Measurements from ENCODE around the gene TP53I3. TPM values are rescaled to one million over a fixed set of nuclear protein-coding genes. Genes with fewer than 3 reads are reported as not detected.
"Not testable (repeated sequence)": the region's sequence is repeated elsewhere in the genome, so short reads cannot be mapped to it uniquely, and the experiment has no call there.

The TP53I3 gene
- total RNA-seq, 6 experiments from 2014 or later, result 5.2 to 20.4 (median 9.6) TPM

DNA sequence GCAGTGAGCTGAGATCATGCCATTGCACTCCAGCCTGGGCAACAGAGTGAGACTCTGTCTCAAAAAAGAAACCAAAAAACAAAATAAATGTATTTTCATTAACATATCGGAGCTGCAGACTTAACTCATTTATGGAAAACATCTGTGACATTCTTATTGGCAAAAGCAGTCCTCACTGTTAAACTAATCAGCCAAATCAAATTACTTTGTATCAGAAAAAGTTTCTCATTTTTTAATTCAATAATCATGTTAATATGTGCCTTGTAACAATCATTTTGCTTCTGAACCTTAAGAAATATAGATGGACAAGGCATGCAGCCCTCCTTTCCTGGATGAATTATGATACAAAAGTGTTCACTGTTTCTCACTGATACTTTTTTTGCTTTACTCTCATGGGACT lies 18.0 kb upstream of the TP53I3 start:
- no peaks in the 10 kb centered on the region for H3K27me3 ChIP-seq
- intact Hi-C loops (cut with DNase I), result no loop called here
- no peaks in the 10 kb centered on the region for H3K4me1 ChIP-seq
- no peak for DNase-seq
- no peak overlapping the region for H3K27ac ChIP-seq
- TF ChIP-seq, protein P1, sequence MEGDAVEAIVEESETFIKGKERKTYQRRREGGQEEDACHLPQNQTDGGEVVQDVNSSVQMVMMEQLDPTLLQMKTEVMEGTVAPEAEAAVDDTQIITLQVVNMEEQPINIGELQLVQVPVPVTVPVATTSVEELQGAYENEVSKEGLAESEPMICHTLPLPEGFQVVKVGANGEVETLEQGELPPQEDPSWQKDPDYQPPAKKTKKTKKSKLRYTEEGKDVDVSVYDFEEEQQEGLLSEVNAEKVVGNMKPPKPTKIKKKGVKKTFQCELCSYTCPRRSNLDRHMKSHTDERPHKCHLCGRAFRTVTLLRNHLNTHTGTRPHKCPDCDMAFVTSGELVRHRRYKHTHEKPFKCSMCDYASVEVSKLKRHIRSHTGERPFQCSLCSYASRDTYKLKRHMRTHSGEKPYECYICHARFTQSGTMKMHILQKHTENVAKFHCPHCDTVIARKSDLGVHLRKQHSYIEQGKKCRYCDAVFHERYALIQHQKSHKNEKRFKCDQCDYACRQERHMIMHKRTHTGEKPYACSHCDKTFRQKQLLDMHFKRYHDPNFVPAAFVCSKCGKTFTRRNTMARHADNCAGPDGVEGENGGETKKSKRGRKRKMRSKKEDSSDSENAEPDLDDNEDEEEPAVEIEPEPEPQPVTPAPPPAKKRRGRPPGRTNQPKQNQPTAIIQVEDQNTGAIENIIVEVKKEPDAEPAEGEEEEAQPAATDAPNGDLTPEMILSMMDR (IDR thresholded peaks at IDR 0.05), result no peak
- no peak for TF ChIP-seq POLR2A (IDR thresholded peaks at IDR 0.05)
- ATAC-seq, result no peak
- H3K4me3 ChIP-seq, result no peak overlapping the region
- H3K9me3 ChIP-seq, result no peaks in the 10 kb centered on the region
- WGBS (ENCODE audit: insufficient coverage, low coverage, low lambda C conversion rate, missing lambda C conversion rate), result 100% methylated on average over 1 of the region's 1 CpG
- no peaks in the 10 kb centered on the region for H3K36me3 ChIP-seq

DNA sequence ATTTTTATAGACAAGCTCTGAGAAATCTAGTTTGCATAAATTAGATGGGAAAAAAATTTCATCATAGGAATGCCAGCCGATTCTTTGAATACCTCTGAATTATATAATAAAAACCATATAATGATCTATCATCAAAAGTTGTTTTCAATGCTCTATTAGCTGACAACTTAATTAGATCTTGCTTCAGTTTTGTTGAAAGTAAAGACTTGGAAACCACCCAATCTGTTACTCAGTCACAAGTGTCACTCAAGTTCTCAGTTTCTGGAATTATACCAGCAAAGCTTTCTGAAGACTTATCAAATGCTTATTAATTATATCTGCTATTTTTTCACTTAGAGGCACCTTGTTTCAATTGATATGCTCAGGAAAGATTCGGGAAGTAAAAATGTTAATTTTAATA lies 17.4 kb upstream of the TP53I3 start:
- 95% methylated on average over 2 of the region's 2 CpGs for WGBS (ENCODE audit: insufficient coverage, low coverage, low lambda C conversion rate, missing lambda C conversion rate)
- Histone ChIP-seq H3K9me3 (no peaks in the 10 kb centered on the region), H3K27me3 (no peaks in the 10 kb centered on the region), H3K36me3 (no peaks in the 10 kb centered on the region), H3K27ac (no peak overlapping the region), H3K4me3 (no peak overlapping the region), H3K4me1 (no peaks in the 10 kb centered on the region)
- DNase-seq (no peak), ATAC-seq (no peak)
- intact Hi-C loops (cut with DNase I), result no loop called here
- no peak for TF ChIP-seq POLR2A (IDR thresholded peaks at IDR 0.05)
- TF ChIP-seq, protein P1 (IDR thresholded peaks at IDR 0.05), result no peak

DNA sequence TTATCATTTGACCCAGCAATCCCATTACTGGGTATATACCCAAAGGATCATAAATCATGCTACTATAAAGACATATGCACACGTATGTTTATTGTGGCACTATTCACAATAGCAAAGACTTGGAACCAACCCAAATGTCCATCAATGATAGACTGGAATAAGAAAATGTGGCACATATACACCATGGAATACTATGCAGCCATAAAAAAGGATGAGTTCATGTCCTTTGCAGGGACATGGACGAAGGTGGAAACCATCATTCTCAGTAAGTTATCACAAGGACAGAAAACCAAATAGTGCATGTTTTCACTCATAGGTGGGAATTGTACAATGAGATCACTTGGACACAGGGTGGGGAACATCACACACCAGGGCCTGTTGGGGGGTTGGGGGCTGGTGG lies 16.1 kb upstream of the TP53I3 start:
- ATAC-seq; H3K9me3 ChIP-seq; DNase-seq; H3K4me3 ChIP-seq; H3K27me3 ChIP-seq; H3K4me1 ChIP-seq; H3K36me3 ChIP-seq; intact Hi-C loops (cut with DNase I); H3K27ac ChIP-seq: not testable (repeated sequence)
- 71% methylated on average over 2 of the region's 2 CpGs for WGBS (ENCODE audit: insufficient coverage, low coverage, low lambda C conversion rate, missing lambda C conversion rate)

DNA sequence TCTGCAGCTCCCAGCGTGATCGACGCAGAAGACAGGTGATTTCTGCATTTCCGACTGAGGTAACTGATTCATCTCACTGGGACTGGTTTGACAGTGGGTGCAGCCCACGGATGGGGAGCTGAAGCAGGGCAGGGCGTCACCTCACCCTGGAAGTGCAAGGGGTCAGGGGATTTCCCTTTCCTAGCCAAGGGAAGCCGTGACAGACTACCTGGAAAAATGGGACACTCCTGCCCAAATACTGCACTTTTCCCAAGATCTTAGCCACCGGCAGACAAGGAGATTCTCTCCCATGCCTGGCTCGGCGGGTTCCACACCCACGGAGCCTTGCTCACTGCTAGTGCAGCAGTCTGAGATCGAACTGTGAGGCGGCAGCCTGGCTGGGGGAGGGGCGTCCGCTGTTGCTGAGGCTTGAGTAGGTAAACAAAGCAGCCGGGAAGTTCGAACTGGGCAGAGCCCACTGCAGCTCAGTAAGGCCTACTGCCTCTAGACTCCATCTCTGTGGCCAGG lies 10.6 kb upstream of the TP53I3 start:
- ATAC-seq; DNase-seq; H3K9me3 ChIP-seq; H3K4me1 ChIP-seq; H3K27ac ChIP-seq; H3K36me3 ChIP-seq; H3K27me3 ChIP-seq; intact Hi-C loops (cut with DNase I); H3K4me3 ChIP-seq: not testable (repeated sequence)
- 90% methylated on average over 4 of the region's 17 CpGs for WGBS (ENCODE audit: insufficient coverage, low coverage, low lambda C conversion rate, missing lambda C conversion rate)

DNA sequence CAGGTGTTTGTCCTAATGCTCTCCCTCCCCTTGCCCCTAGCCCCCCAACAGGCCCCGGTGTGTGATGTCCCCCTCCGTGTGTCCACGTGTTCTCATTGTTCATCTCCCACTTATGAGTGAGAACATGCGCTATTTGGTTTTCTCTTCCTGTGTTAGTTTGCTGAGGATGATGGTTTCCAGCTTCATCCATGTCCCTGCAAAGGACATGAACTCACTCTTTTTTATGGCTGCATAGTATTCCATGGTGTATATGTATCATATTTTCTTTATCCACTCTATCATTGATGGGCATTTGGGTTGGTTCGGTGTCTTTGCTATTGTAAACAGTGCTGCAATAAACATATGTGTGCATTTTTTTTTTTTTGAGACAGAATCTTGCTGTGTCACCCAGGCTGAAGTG lies 8.6 kb upstream of the TP53I3 start:
- H3K27ac ChIP-seq; H3K4me1 ChIP-seq; intact Hi-C loops (cut with DNase I); H3K4me3 ChIP-seq; H3K36me3 ChIP-seq; H3K9me3 ChIP-seq; DNase-seq; H3K27me3 ChIP-seq; ATAC-seq: not testable (repeated sequence)
- WGBS (ENCODE audit: insufficient coverage, low coverage, low lambda C conversion rate, missing lambda C conversion rate), result 97% methylated on average over 5 of the region's 5 CpGs

DNA sequence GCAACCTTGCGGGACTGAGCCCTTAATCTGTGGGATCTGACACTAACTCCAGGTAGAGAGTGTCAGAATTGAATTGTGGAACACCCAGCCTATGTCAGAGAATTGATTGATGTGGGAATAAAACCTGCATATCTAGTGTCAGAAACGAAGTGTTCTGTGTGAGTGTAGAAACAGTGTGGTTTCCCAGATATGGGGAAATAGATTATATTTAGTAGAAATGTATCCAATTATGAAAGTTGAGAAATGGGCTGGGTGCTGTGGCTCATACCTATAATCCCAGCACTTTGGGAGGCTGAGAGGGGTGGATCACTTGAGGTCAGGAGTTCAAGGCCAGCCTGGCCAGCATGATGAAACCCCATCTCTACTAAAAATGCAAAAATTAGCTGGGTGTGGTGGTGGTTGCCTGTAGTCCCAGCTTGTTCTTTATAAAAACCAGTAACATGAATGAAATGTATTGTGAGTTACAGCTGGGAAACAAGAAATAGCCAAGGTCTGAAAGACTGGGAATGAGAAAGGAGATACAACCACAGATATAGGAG lies 4.3 kb upstream of the TP53I3 start:
- no peak overlapping the region for H3K27ac ChIP-seq
- H3K27me3 ChIP-seq, result no peaks in the 10 kb centered on the region
- DNase-seq, result no peak
- no peak overlapping the region for H3K4me3 ChIP-seq
- no peaks in the 10 kb centered on the region for H3K9me3 ChIP-seq
- TF ChIP-seq POLR2A (IDR thresholded peaks at IDR 0.05), result no peak
- TF ChIP-seq, protein P1 (IDR thresholded peaks at IDR 0.05), result no peak
- intact Hi-C loops (cut with DNase I), result no loop called here
- H3K36me3 ChIP-seq, result no peaks in the 10 kb centered on the region
- ATAC-seq, result no peak
- H3K4me1 ChIP-seq, result peaks cover 0 to under 1% (median 0%) of the 10 kb centered on the region in 4 donors
- 74% methylated on average over 2 of the region's 2 CpGs for WGBS (ENCODE audit: insufficient coverage, low coverage, low lambda C conversion rate, missing lambda C conversion rate)
